Endothelial cell (in vitro differentiated cells): Measurements from ENCODE around the gene ENPP4. TPM values are rescaled to one million over a fixed set of nuclear protein-coding genes. Genes with fewer than 3 reads are reported as not detected.

ENCODE experiments used
- DNase-seq: peaks from one replicate; pipeline ENCODE4 v3.0.0; 2021; ENCODE audit warnings: low spot score
- H3K27ac Mint-ChIP-seq: one replicate; pipeline ENCODE4 v1.8.0; 2021; ENCODE audit warnings: mixed read lengths, inconsistent platforms; ENCODE audit not compliant: unreplicated experiment
- H3K27me3 Mint-ChIP-seq: one replicate; pipeline ENCODE4 v1.8.0; 2021; ENCODE audit warnings: mild to moderate bottlenecking, moderate library complexity, mixed read lengths, inconsistent platforms; ENCODE audit not compliant: unreplicated experiment
- H3K36me3 Mint-ChIP-seq: one replicate; pipeline ENCODE4 v1.8.0; 2021; ENCODE audit warnings: mild to moderate bottlenecking, low read depth, mixed read lengths, inconsistent platforms; ENCODE audit not compliant: unreplicated experiment
- H3K4me1 Mint-ChIP-seq: one replicate; pipeline ENCODE4 v1.8.0; 2021; ENCODE audit warnings: mild to moderate bottlenecking, mixed read lengths, inconsistent platforms; ENCODE audit not compliant: unreplicated experiment
- H3K4me3 Mint-ChIP-seq: one replicate; pipeline ENCODE4 v1.8.0; 2021; ENCODE audit warnings: mild to moderate bottlenecking, mixed read lengths, inconsistent platforms; ENCODE audit not compliant: unreplicated experiment
- H3K9me3 Mint-ChIP-seq: one replicate; pipeline ENCODE4 v1.8.0; 2021; ENCODE audit warnings: mixed read lengths, inconsistent platforms; ENCODE audit not compliant: unreplicated experiment
- CTCF ChIP-seq: fragments of 200-600 bp; sonication (generic); IDR thresholded peaks from one replicate; pipeline ENCODE4 v1.5.0; 2021; ENCODE audit warnings: antibody characterized with exemption; ENCODE audit not compliant: unreplicated experiment
- total RNA-seq: library from RNA; stranded (reverse); fragmentation: NEBNext Ultra II Directional; extraction: Animal tissue kit (Norgen Biotek cat#: 25700); gene quantifications from one replicate; pipeline ENCODE4 v1.2.1, GENCODE V29; 2021; ENCODE audit not compliant: unreplicated experiment

Gene ENPP4
- total RNA-seq, 1 donor from 2014 or later = 6.1 TPM

- TF ChIP-seq CTCF = no peak
- Mint-ChIP-seq H3K9me3 (no peaks in the 10 kb centered on the region), H3K27me3 (peaks cover 2% of the 10 kb centered on the region), H3K27ac (no peak overlapping the region), H3K4me3 (no peak overlapping the region), H3K4me1 (no peaks in the 10 kb centered on the region), H3K36me3 (no peaks in the 10 kb centered on the region)
- DNase-seq = no peak
Observed at GRCh38 chr6:46103441-46104115, 26.2 kb upstream of the ENPP4 start.

DNA sequence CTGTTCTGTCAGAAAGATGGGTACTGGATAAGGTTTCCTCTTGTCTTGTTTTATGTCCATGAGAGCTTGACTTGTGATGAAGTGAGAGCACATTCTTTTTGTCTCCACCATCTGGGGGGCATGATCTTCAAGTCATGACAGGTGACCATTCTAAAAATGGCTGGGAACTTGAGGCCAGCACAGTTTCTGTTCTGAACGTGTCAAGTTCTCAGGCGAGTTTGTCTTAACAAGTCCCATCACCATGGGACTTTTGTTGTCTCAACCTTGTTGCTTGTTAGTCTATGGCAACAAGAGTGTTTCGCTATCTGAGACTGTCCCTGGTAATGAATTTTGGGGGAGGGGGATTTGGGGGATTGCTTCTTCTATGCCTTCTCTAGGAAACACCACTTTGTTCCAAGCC, 25.6 kb upstream of the ENPP4 start:
- no peak overlapping the region for H3K27ac Mint-ChIP-seq
- H3K4me3 Mint-ChIP-seq = no peak overlapping the region
- no peaks in the 10 kb centered on the region for H3K4me1 Mint-ChIP-seq
- no peaks in the 10 kb centered on the region for H3K9me3 Mint-ChIP-seq
- no peaks in the 10 kb centered on the region for H3K27me3 Mint-ChIP-seq
- no peak for TF ChIP-seq CTCF
- no peak for DNase-seq
- H3K36me3 Mint-ChIP-seq = no peaks in the 10 kb centered on the region

DNA sequence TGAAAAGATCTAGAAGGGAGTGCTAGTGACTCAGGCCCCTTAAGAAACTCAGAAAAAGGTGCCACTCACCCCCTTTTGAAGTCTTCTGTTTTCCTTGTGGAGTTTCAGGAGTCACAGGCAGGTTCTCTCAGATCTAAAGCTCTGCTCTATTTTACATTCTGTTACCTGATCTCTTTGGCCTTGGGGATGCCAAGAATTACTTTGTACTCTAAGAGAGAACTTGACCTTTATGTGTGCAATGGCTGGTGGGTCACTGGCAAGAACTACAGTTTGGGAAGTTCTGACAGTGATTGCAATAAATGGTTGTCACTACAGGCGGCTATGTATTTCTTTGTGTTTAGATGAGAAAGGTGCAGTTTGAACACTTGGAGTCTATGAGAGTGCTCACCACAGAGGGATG, 24.2 kb upstream of the ENPP4 start:
- no peak for TF ChIP-seq CTCF
- Mint-ChIP-seq H3K27me3 (no peaks in the 10 kb centered on the region), H3K4me1 (no peaks in the 10 kb centered on the region), H3K36me3 (no peaks in the 10 kb centered on the region), H3K27ac (no peak overlapping the region), H3K4me3 (no peak overlapping the region), H3K9me3 (no peaks in the 10 kb centered on the region)
- DNase-seq = no peak

DNA sequence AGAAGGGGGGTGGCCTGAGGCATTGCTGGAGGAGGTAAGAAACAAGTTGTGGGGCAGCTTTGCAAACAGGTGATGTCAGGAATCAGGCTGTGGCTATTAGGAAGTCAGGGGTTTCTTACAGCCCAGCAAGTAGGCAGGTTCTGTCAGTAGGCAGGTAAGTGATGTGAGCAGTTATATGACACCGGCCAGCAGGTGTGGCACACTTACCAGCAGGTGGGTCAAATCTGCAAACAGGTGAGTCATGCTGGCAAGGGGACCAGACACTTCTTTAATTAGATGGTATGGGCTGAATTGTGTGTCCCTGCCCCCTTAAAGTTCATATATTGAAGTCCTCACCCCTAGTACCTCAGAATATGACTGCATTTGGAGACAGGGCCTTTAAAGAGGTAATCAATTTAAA, 16.4 kb upstream of the ENPP4 start:
- Mint-ChIP-seq H3K36me3 (no peaks in the 10 kb centered on the region), H3K27ac (no peak overlapping the region), H3K9me3 (no peaks in the 10 kb centered on the region), H3K4me3 (no peak overlapping the region), H3K4me1 (no peaks in the 10 kb centered on the region), H3K27me3 (no peaks in the 10 kb centered on the region)
- TF ChIP-seq CTCF = no peak
- DNase-seq = no peak

DNA sequence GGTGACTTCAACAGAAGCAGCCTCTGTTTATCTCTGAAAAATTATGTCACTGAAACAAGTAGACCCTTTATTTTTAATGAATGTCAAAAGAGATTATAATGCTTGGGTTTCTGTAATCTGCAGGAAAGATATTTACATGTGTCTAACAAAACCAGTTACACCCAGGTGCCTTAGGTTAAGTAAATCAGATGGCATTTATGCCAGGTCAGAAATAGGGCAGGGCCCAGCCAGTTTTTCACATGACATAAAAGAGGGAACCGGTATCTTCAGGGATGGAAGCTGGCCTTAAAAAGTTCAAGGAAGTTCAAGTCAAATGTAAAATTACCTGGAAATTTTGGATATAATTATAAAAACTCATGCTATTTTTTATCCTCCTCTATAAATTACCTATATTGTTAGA, 14.2 kb upstream of the ENPP4 start:
- no peak overlapping the region for H3K27ac Mint-ChIP-seq
- H3K36me3 Mint-ChIP-seq = peaks cover 4% of the 10 kb centered on the region
- DNase-seq = no peak
- no peaks in the 10 kb centered on the region for H3K27me3 Mint-ChIP-seq
- no peak overlapping the region for H3K4me3 Mint-ChIP-seq
- no peaks in the 10 kb centered on the region for H3K9me3 Mint-ChIP-seq
- no peaks in the 10 kb centered on the region for H3K4me1 Mint-ChIP-seq
- TF ChIP-seq CTCF = no peak
